IPS-11a (cell line): ENCODE measurements around the gene PTPRU.
"Not testable (repeated sequence)": the region's sequence is repeated elsewhere in the genome, so short reads cannot be mapped to it uniquely, and the experiment has no call there.

Source experiments
- H3K4me3 ChIP-seq: one replicate; pipeline ENCODE4 v1.5.1; 2013; ENCODE audit warnings: low read depth, low read length, control low read depth

PTPRU gene

GRCh38 chr1:29221296-29221695, 15.0 kb upstream of the PTPRU start:
- H3K4me3 ChIP-seq, result no peak overlapping the region

GRCh38 chr1:29222260-29222659, 14.1 kb upstream of the PTPRU start:
- H3K4me3 ChIP-seq, result not testable (repeated sequence)

- H3K4me3 ChIP-seq, result no peak overlapping the region
Observed at GRCh38 chr1:29222686-29223085, 13.6 kb upstream of the PTPRU start.

GRCh38 chr1:29223521-29223920, 12.8 kb upstream of the PTPRU start:
- no peak overlapping the region for H3K4me3 ChIP-seq

- no peak overlapping the region for H3K4me3 ChIP-seq
Observed at GRCh38 chr1:29224356-29224837, 11.9 kb upstream of the PTPRU start.

- H3K4me3 ChIP-seq, result no peak overlapping the region
Observed at GRCh38 chr1:29225361-29225760, 11.0 kb upstream of the PTPRU start.

- no peak overlapping the region for H3K4me3 ChIP-seq
Observed at GRCh38 chr1:29227511-29227910, 8.8 kb upstream of the PTPRU start.

GRCh38 chr1:29230204-29230552, 6.1 kb upstream of the PTPRU start:
- H3K4me3 ChIP-seq, result peak overlapping the region; percentile 90

GRCh38 chr1:29230553-29231378, 5.6 kb upstream of the PTPRU start, which contains the start of gene MECR:
Gene MECR, minus strand, starts transcription at chr1:29230934. Its CDS starts 28 bp downstream, at chr1:29230906.
- peak within 1 kb of the TSS; percentile 90 for H3K4me3 ChIP-seq

GRCh38 chr1:29232387-29232786, 3.9 kb upstream of the PTPRU start:
- no peak overlapping the region for H3K4me3 ChIP-seq

- H3K4me3 ChIP-seq, result no peak overlapping the region
Observed at GRCh38 chr1:29233693-29234092, 2.6 kb upstream of the PTPRU start.

- H3K4me3 ChIP-seq, result no peak overlapping the region
Observed at GRCh38 chr1:29234471-29234870, 1.9 kb upstream of the PTPRU start.

- H3K4me3 ChIP-seq, result not testable (repeated sequence)
Observed at GRCh38 chr1:29234881-29235280, 1.4 kb upstream of the PTPRU start.

- peak overlapping the region; percentile 71 for H3K4me3 ChIP-seq
Observed at GRCh38 chr1:29236712-29237128, 398 bp downstream of the PTPRU start.

- H3K4me3 ChIP-seq, result peak overlapping the region; percentile 71
Observed at GRCh38 chr1:29237129-29237821, 953 bp downstream of the PTPRU start.

- peak overlapping the region; percentile 53 for H3K4me3 ChIP-seq
Observed at GRCh38 chr1:29237852-29238619, 1.7 kb downstream of the PTPRU start.

GRCh38 chr1:29238620-29239002, 2.3 kb downstream of the PTPRU start:
- no peak overlapping the region for H3K4me3 ChIP-seq

GRCh38 chr1:29239142-29239541, 2.8 kb downstream of the PTPRU start:
- no peak overlapping the region for H3K4me3 ChIP-seq

GRCh38 chr1:29240400-29240837, 4.1 kb downstream of the PTPRU start:
- H3K4me3 ChIP-seq, result no peak overlapping the region

GRCh38 chr1:29240986-29241385, 4.7 kb downstream of the PTPRU start:
- no peak overlapping the region for H3K4me3 ChIP-seq
